HepG2 (cell line): ENCODE measurements around the gene CABLES1. TPM values are rescaled to one million over a fixed set of nuclear protein-coding genes. Genes with fewer than 3 reads are reported as not detected.
A peak's percentile ranks its signal among the peaks of the same experiment; 100 is the strongest.

ENCODE experiments used
- ATAC-seq: fragments of 200-7000 bp; cut with Tn5 transposase; 3 replicates; pipeline ENCODE4 v1.9.1; 2020; ENCODE audit warnings: mild to moderate bottlenecking, moderate library complexity
- BruUV-seq: library from RNA; stranded (reverse); fragments of 400-500 nt; replicated peaks from 2 replicates; lab custom pipeline; 2021; lab: Mats Ljungman, UMichigan
- CTCF ChIA-PET: fragments of 300-600 bp; formaldehyde crosslinking; extraction: SDS; loops from one replicate; lab custom pipeline; 2021; ENCODE audit warnings: low total read pairs, inconsistent platforms, low intra/inter-chr PET ratio; lab: Yijun Ruan, JAX
- POLR2A ChIA-PET: fragments of 350-600 bp; sonication (Branson Sonifier 250); formaldehyde crosslinking; loops from one replicate; lab custom pipeline; 2020; ENCODE audit warnings: antibody characterized with exemption, inconsistent platforms; lab: Yijun Ruan, JAX
- DNase-seq: peaks from one replicate; pipeline ENCODE4 v3.0.0-alpha.2; 2015; ENCODE audit warnings: low spot score
- FAIRE-seq: peaks from 3 replicates; lab custom pipeline; 2011; peaks lifted over from hg19 to GRCh38; lab: Jason Lieb, UNC
- H2AFZ ChIP-seq: one replicate; pipeline ENCODE4 v1.6.1; 2011; ENCODE audit warnings: low read length, inconsistent platforms
- H3K27ac ChIP-seq: fragments of 300-600 bp; 3 replicates; pipeline ENCODE4 v1.8.0; 2011; ENCODE audit warnings: mixed run types, mild to moderate bottlenecking, mixed read lengths, low read length, inconsistent platforms; ENCODE audit not compliant: insufficient read depth; ENCODE audit errors: extremely low read length
- H3K27me3 ChIP-seq, 2 experiments: fragments of 200-600 bp in 1 of 2; 2 replicates in 1 of 2; 3 replicates in 1 of 2; pipeline versions ENCODE4 v1.6.0 to v1.8.0; 2011; ENCODE audit warnings: low read length in 2 of 2, mild to moderate bottlenecking in 2 of 2, moderate library complexity in 2 of 2, inconsistent platforms in 1 of 2; ENCODE audit not compliant: insufficient read depth in 2 of 2, control insufficient read depth in 1 of 2
- H3K36me3 ChIP-seq, 2 experiments: fragments of 200-600 bp in 1 of 2; replicated peaks in 1 of 2; 2 replicates in 1 of 2; 3 replicates in 1 of 2; pipeline versions ENCODE4 v1.5.1 to v1.8.0; 2011; ENCODE audit warnings: low read length in 2 of 2, inconsistent platforms in 1 of 2; ENCODE audit not compliant: insufficient read depth in 2 of 2, control insufficient read depth in 1 of 2
- H3K4me1 ChIP-seq: 2 replicates; pipeline ENCODE4 v1.5.1; 2012; ENCODE audit warnings: low read length, inconsistent platforms; ENCODE audit not compliant: insufficient read depth
- H3K4me2 ChIP-seq: 2 replicates; pipeline ENCODE4 v1.6.0; 2011; ENCODE audit warnings: low read depth, low read length, inconsistent platforms
- H3K4me3 ChIP-seq, 3 experiments: fragments of 200-600 bp in 1 of 3; sonication (generic), shearing (Covaris generic) in 1 of 3; replicated peaks in 1 of 3; 2 replicates each; pipeline ENCODE4 v1.5.1; 2011 to 2016; ENCODE audit warnings: low read length in 3 of 3, inconsistent platforms in 2 of 3, low read depth in 2 of 3, mild to moderate bottlenecking in 2 of 3, control low read depth in 1 of 3, mixed read lengths in 1 of 3; ENCODE audit not compliant: insufficient read depth in 1 of 3
- H3K79me2 ChIP-seq: one replicate; pipeline ENCODE4 v1.6.1; 2011; ENCODE audit warnings: low read length, inconsistent platforms; ENCODE audit not compliant: insufficient read depth
- H3K9ac ChIP-seq: 2 replicates; pipeline ENCODE4 v1.6.0; 2011; ENCODE audit warnings: mild to moderate bottlenecking, low read depth, low read length, inconsistent platforms; ENCODE audit not compliant: insufficient read depth
- H3K9me3 ChIP-seq: 2 replicates; pipeline ENCODE4 v1.5.1; 2012; ENCODE audit warnings: mild to moderate bottlenecking, low read length
- H4K20me1 ChIP-seq: 2 replicates; pipeline ENCODE4 v1.6.0; 2011; ENCODE audit warnings: inconsistent platforms, mild to moderate bottlenecking, low read length, moderate library complexity; ENCODE audit not compliant: insufficient read depth
- ARNT2 ChIP-seq: sonication (generic); formaldehyde crosslinking; IDR thresholded peaks from 2 replicates; pipeline ENCODE4 v1.8.0; 2022; ENCODE audit warnings: mild to moderate bottlenecking, low read depth, missing genetic modification reagents, moderate library complexity
- ATF1 ChIP-seq: IDR thresholded peaks from 2 replicates; pipeline ENCODE4 v1.6.1; 2016; ENCODE audit warnings: mild to moderate bottlenecking, control low read depth
- CAMTA2 ChIP-seq: sonication (generic); formaldehyde crosslinking; IDR thresholded peaks from 2 replicates; pipeline ENCODE4 v1.4.0; 2020; ENCODE audit warnings: mild to moderate bottlenecking, missing genetic modification reagents, borderline replicate concordance
- EHMT2 ChIP-seq: fragments of 200-600 bp; sonication (generic); IDR thresholded peaks from 2 replicates; pipeline ENCODE4 v1.7.0; 2017; ENCODE audit warnings: antibody characterized with exemption, low read depth, low read length, borderline replicate concordance
- ELK4 ChIP-seq: sonication (generic); formaldehyde crosslinking; IDR thresholded peaks from 2 replicates; pipeline ENCODE4 v1.9.0; 2021; ENCODE audit warnings: missing genetic modification reagents, borderline replicate concordance
- FOSL2 ChIP-seq: sonication (generic); formaldehyde crosslinking; IDR thresholded peaks from 2 replicates; pipeline ENCODE4 v1.4.0; 2020; ENCODE audit warnings: missing genetic modification reagents
- FUBP1 ChIP-seq: sonication (generic); formaldehyde crosslinking; IDR thresholded peaks from 2 replicates; pipeline ENCODE4 v1.5.1; 2020; ENCODE audit warnings: missing genetic modification reagents, mild to moderate bottlenecking, borderline replicate concordance
- HDAC6 ChIP-seq: fragments of 200-600 bp; sonication (generic); IDR thresholded peaks from 2 replicates; pipeline ENCODE4 v1.7.0; 2017; ENCODE audit warnings: mild to moderate bottlenecking, antibody characterized with exemption, low read length, low read depth
- HMGXB4 ChIP-seq, 2 experiments: sonication (generic) in 1 of 2; formaldehyde crosslinking in 1 of 2; IDR thresholded peaks; 2 replicates each; pipeline versions ENCODE4 v1.4.0 to v1.6.1; 2018 to 2020; ENCODE audit warnings: missing genetic modification reagents in 2 of 2, borderline replicate concordance in 1 of 2, low read depth in 1 of 2, mild to moderate bottlenecking in 1 of 2, missing biosample characterization in 1 of 2
- KLF11 ChIP-seq: IDR thresholded peaks from 2 replicates; pipeline ENCODE4 v1.6.1; 2016; ENCODE audit warnings: missing compliant biosample characterization
- NKX3-1 ChIP-seq: sonication (generic); formaldehyde crosslinking; IDR thresholded peaks from 2 replicates; pipeline ENCODE4 v1.5.0; 2020; ENCODE audit warnings: missing genetic modification reagents
- PLRG1 ChIP-seq: fragments of 450-650 bp; conservative IDR thresholded peaks from 2 replicates; pipeline ENCODE4 v1.6.1; 2016
- POLR2AphosphoS5 ChIP-seq: IDR thresholded peaks from 2 replicates; pipeline ENCODE4 v1.6.1; 2012; ENCODE audit warnings: low read depth, low read length
- SETDB1 ChIP-seq: sonication (generic); formaldehyde crosslinking; IDR thresholded peaks from 2 replicates; pipeline ENCODE4 v1.5.1; 2020; ENCODE audit warnings: missing genetic modification reagents, mild to moderate bottlenecking, borderline replicate concordance
- TEAD3 ChIP-seq: optimal IDR thresholded peaks from 2 replicates; pipeline ENCODE3; 2016; ENCODE audit warnings: borderline replicate concordance
- ZNF24 ChIP-seq: fragments of 450-650 bp; IDR thresholded peaks from 2 replicates; pipeline ENCODE4 v1.6.1; 2017; ENCODE audit warnings: antibody characterized with exemption, mild to moderate bottlenecking
- ZNF317 ChIP-seq: sonication (generic); formaldehyde crosslinking; IDR thresholded peaks from 2 replicates; pipeline ENCODE4 v1.5.0; 2020; ENCODE audit warnings: mild to moderate bottlenecking, missing genetic modification reagents
- ZNF563 ChIP-seq: sonication (generic); formaldehyde crosslinking; IDR thresholded peaks from 2 replicates; pipeline ENCODE4 v1.8.0; 2022; ENCODE audit warnings: mild to moderate bottlenecking, moderate library complexity, missing genetic modification reagents
- ZNF776 ChIP-seq: sonication (generic); formaldehyde crosslinking; IDR thresholded peaks from 2 replicates; pipeline ENCODE4 v1.4.0; 2020; ENCODE audit warnings: mild to moderate bottlenecking, missing genetic modification reagents
- WGBS: methylation state at CpG from one replicate; pipeline ENCODE4 v1.1.6; 2017; ENCODE audit warnings: low lambda C conversion rate; 5-methylcytosine and 5-hydroxymethylcytosine counted together
- in situ Hi-C: cut with HindIII; loops from 2 replicates; pipeline ENCODE4 v1.10.0; 2017; ENCODE audit warnings: low pct_unique_long_range_greater_than_20kb; ENCODE audit not compliant: extremely low pct_ligation_motif_present
- intact Hi-C: fragments of 100-400 bp; cut with micrococcal nuclease; formaldehyde crosslinking; loops from one replicate; pipeline ENCODE4 v1.10.0; 2022; ENCODE audit not compliant: unreplicated experiment
- polyA plus RNA-seq, 8 experiments: library from polyadenylated mRNA; depleted of rRNA in 3 of 8; stranded (reverse) in 7 of 8; unstranded in 1 of 8; fragments of >200 nt; fragmentation: Illumina TruSeq in 4 of 8; extraction: Trizol in 4 of 8; gene quantifications; 2 replicates each; pipeline versions ENCODE4 v1.2.1 to v1.2.3, GENCODE V29; 2011 to 2016; ENCODE audit warnings: low read depth in 4 of 8, missing spikeins in 1 of 8, mixed read lengths in 1 of 8; ENCODE audit not compliant: insufficient read depth in 1 of 8
- total RNA-seq, 5 experiments: library from RNA; depleted of rRNA; stranded (reverse); fragments of >200 nt; fragmentation: Illumina TruSeq; extraction: Trizol; gene quantifications; 2 replicates each; pipeline ENCODE4 v1.2.3, GENCODE V29; 2016; ENCODE audit warnings: low read depth in 1 of 5

CABLES1 gene
- total and polyA plus RNA-seq, 2 of the 13 experiments (the other 11 are each of a cell fraction or from before 2014, with no cell fraction given): 14.7 to 25.8 TPM

- DNase-seq (no peak), FAIRE-seq (no peak), ATAC-seq (peak; percentile 56)
- Histone ChIP-seq H3K27ac (no peak overlapping the region), H3K36me3 (no peaks in the 10 kb centered on the region), H2AFZ (no peak overlapping the region), H3K9ac (no peak overlapping the region), H4K20me1 (no peaks in the 10 kb centered on the region), H3K4me1 (peaks cover 64% of the 10 kb centered on the region), H3K4me2 (peak overlapping the region; percentile 44), H3K79me2 (no peaks in the 10 kb centered on the region), H3K27me3 (no peaks in the 10 kb centered on the region; a peak in 1 of 5 replicates), H3K4me3 (no peak overlapping the region), H3K9me3 (no peaks in the 10 kb centered on the region)
- intact Hi-C loops (no loop called here), in situ Hi-C loops (no loop called here)
- 44% methylated on average over 14 of the region's 15 CpGs for WGBS
- ChIA-PET CTCF (no interaction called here), POLR2A (interaction anchor here (1.3 kb wide), 1 partner anchor 19 kb away, joined by 4 read pairs; no protein-coding TSS in a partner anchor)
- no TSS peak for BruUV-seq
- TF ChIP-seq ZNF563: no peak
- no peak for TF ChIP-seq HMGXB4 (CRISPR knock-in tag; IDR thresholded peaks at IDR 0.05; ENCODE audit: borderline replicate concordance in 1 of 2, low read depth in 1 of 2)
- no peak for TF ChIP-seq ZNF776 (CRISPR knock-in tag)
- peak; percentile 11 for TF ChIP-seq TEAD3 (CRISPR knock-in tag)
- TF ChIP-seq NKX3-1 (CRISPR knock-in tag): no peak
- no peak for TF ChIP-seq HDAC6
- no peak for TF ChIP-seq FUBP1
- TF ChIP-seq ELK4 (CRISPR knock-in tag): no peak
- no peak for TF ChIP-seq CAMTA2
- TF ChIP-seq ARNT2: no peak
- TF ChIP-seq SETDB1 (CRISPR knock-in tag): no peak
- no peak for TF ChIP-seq FOSL2 (CRISPR knock-in tag)
- TF ChIP-seq PLRG1: no peak
- TF ChIP-seq ZNF24: no peak
- no peak for TF ChIP-seq ATF1 (CRISPR knock-in tag)
- no peak for TF ChIP-seq POLR2AphosphoS5
- TF ChIP-seq KLF11 (CRISPR knock-in tag): no peak
- no peak for TF ChIP-seq EHMT2
- no peak for TF ChIP-seq ZNF317 (CRISPR knock-in tag)
Observed at GRCh38 chr18:23122334-23123229, 12.7 kb upstream of the CABLES1 start.
